Central memory CD8-positive, alpha-beta T cell (primary cell): ENCODE results near the gene USP12.
A peak's percentile ranks its signal among the peaks of the same experiment; 100 is the strongest.

Experiments used
- ATAC-seq: fragments of 150-1000 bp; cut with Tn5 transposase; replicated peaks from 2 replicates; pipeline ENCODE4 v1.10.0; 2022; ENCODE audit warnings: mild to moderate bottlenecking, moderate FRiP score, moderate number of reproducible peaks; ENCODE audit not compliant: poor library complexity, severe bottlenecking; ENCODE audit errors: extremely low read depth
- DNase-seq, 2 donors: peaks; one replicate each; pipeline ENCODE4 v3.0.0; 2021; ENCODE audit warnings: low spot score in 2 of 2
- H3K27ac Mint-ChIP-seq: one replicate; pipeline ENCODE4 v1.8.0; 2022; ENCODE audit warnings: low read depth, mild to moderate bottlenecking, moderate library complexity, mixed read lengths
- H3K27me3 Mint-ChIP-seq: one replicate; pipeline ENCODE4 v1.8.0; 2022; ENCODE audit warnings: mixed read lengths
- H3K36me3 Mint-ChIP-seq: one replicate; pipeline ENCODE4 v1.8.0; 2022; ENCODE audit warnings: mild to moderate bottlenecking, moderate library complexity, mixed read lengths; ENCODE audit not compliant: insufficient read depth
- H3K4me1 Mint-ChIP-seq: one replicate; pipeline ENCODE4 v1.8.0; 2022; ENCODE audit warnings: mixed read lengths
- H3K4me3 Mint-ChIP-seq: one replicate; pipeline ENCODE4 v1.8.0; 2022; ENCODE audit warnings: mild to moderate bottlenecking, moderate library complexity, mixed read lengths
- H3K9me3 Mint-ChIP-seq: one replicate; pipeline ENCODE4 v1.8.0; 2022; ENCODE audit warnings: mixed read lengths

The USP12 gene

DNA sequence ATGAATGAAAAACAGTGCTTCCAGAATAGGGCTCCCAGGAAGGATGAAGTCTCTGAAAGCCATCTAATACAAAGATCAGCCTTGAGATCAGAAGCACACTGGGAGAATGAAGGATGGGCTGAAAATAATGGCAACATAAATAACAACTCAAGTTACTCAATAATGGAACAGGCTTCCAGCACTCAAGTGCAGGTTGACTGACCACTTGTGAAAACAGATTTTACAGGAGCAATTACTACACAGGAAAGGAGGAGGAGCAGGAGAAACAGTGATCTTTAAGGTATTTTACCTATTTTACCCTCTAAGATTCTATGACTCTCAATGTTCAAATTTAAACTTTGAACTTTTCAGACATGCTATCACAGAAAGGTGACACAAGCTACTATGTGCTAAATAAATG lies 106.0 kb downstream of the USP12 start:
- no peaks in the 10 kb centered on the region for H3K4me1 Mint-ChIP-seq
- ATAC-seq = no peak
- DNase-seq = no peak
- H3K36me3 Mint-ChIP-seq = peaks cover 17% of the 10 kb centered on the region
- no peak overlapping the region for H3K27ac Mint-ChIP-seq
- H3K4me3 Mint-ChIP-seq = no peak overlapping the region
- no peaks in the 10 kb centered on the region for H3K27me3 Mint-ChIP-seq
- no peaks in the 10 kb centered on the region for H3K9me3 Mint-ChIP-seq

- DNase-seq = no peak
- ATAC-seq = no peak
- H3K27ac Mint-ChIP-seq = no peak overlapping the region
- no peak overlapping the region for H3K4me3 Mint-ChIP-seq
- H3K27me3 Mint-ChIP-seq = no peaks in the 10 kb centered on the region
- peaks cover 12% of the 10 kb centered on the region for H3K36me3 Mint-ChIP-seq
- no peaks in the 10 kb centered on the region for H3K9me3 Mint-ChIP-seq
- no peaks in the 10 kb centered on the region for H3K4me1 Mint-ChIP-seq
These were observed 107.2 kb downstream of the USP12 start for GRCh38 chr13:27064252-27064995.

GRCh38 chr13:27057817-27058216 lies 113.8 kb downstream of the USP12 start:
- Mint-ChIP-seq H3K27me3 (no peaks in the 10 kb centered on the region), H3K36me3 (peaks cover 3% of the 10 kb centered on the region), H3K9me3 (no peaks in the 10 kb centered on the region), H3K27ac (no peak overlapping the region), H3K4me1 (peaks cover 6% of the 10 kb centered on the region), H3K4me3 (no peak overlapping the region)
- no peak for DNase-seq
- ATAC-seq = no peak

- H3K9me3 Mint-ChIP-seq = no peaks in the 10 kb centered on the region
- H3K27ac Mint-ChIP-seq = no peak overlapping the region
- H3K4me3 Mint-ChIP-seq = no peak overlapping the region
These were observed 116.1 kb downstream of the USP12 start for GRCh38 chr13:27055526-27055925.

GRCh38 chr13:27054760-27055159 lies 116.9 kb downstream of the USP12 start:
- DNase-seq = no peak
- no peaks in the 10 kb centered on the region for H3K9me3 Mint-ChIP-seq
- H3K27me3 Mint-ChIP-seq = no peaks in the 10 kb centered on the region
- H3K4me3 Mint-ChIP-seq = no peak overlapping the region
- peak overlapping the region; percentile 49 for H3K27ac Mint-ChIP-seq
- peaks cover 6% of the 10 kb centered on the region for H3K4me1 Mint-ChIP-seq
- peaks cover 3% of the 10 kb centered on the region for H3K36me3 Mint-ChIP-seq
- no peak for ATAC-seq

More at GRCh38 chr13:27055526-27055925, 116.1 kb downstream of the USP12 start:
- no peak for DNase-seq
- H3K36me3 Mint-ChIP-seq = peaks cover 3% of the 10 kb centered on the region
- ATAC-seq = no peak
- H3K4me1 Mint-ChIP-seq = peaks cover 6% of the 10 kb centered on the region
- H3K27me3 Mint-ChIP-seq = no peaks in the 10 kb centered on the region

- no peaks in the 10 kb centered on the region for H3K9me3 Mint-ChIP-seq
- ATAC-seq (no peak), DNase-seq (no peak)
- peak overlapping the region; percentile 49 for H3K27ac Mint-ChIP-seq
- H3K36me3 Mint-ChIP-seq = peaks cover 3% of the 10 kb centered on the region
- H3K27me3 Mint-ChIP-seq = no peaks in the 10 kb centered on the region
- H3K4me3 Mint-ChIP-seq = no peak overlapping the region
- peaks cover 6% of the 10 kb centered on the region for H3K4me1 Mint-ChIP-seq
These were observed 117.6 kb downstream of the USP12 start for GRCh38 chr13:27053902-27054595.

GRCh38 chr13:27053210-27053884 lies 118.3 kb downstream of the USP12 start:
- no peaks in the 10 kb centered on the region for H3K27me3 Mint-ChIP-seq
- ATAC-seq = no peak
- H3K27ac Mint-ChIP-seq = peak overlapping the region; percentile 18
- no peak overlapping the region for H3K4me3 Mint-ChIP-seq
- H3K9me3 Mint-ChIP-seq = no peaks in the 10 kb centered on the region
- H3K36me3 Mint-ChIP-seq = peaks cover 3% of the 10 kb centered on the region
- H3K4me1 Mint-ChIP-seq = peaks cover 6% of the 10 kb centered on the region
- DNase-seq = no peak

- Mint-ChIP-seq H3K36me3 (no peaks in the 10 kb centered on the region), H3K27me3 (no peaks in the 10 kb centered on the region), H3K27ac (no peak overlapping the region)
These were observed 118.9 kb downstream of the USP12 start for GRCh38 chr13:27052551-27053208.

GRCh38 chr13:27047081-27047480 lies 124.5 kb downstream of the USP12 start:
- Mint-ChIP-seq H3K4me1 (peaks cover 8% of the 10 kb centered on the region), H3K27me3 (no peaks in the 10 kb centered on the region), H3K36me3 (no peaks in the 10 kb centered on the region), H3K9me3 (no peaks in the 10 kb centered on the region), H3K27ac (no peak overlapping the region), H3K4me3 (no peak overlapping the region)
- no peak for DNase-seq
- no peak for ATAC-seq

More at GRCh38 chr13:27052551-27053208, 118.9 kb downstream of the USP12 start:
- ATAC-seq = no peak
- no peak for DNase-seq
- Mint-ChIP-seq H3K9me3 (no peaks in the 10 kb centered on the region), H3K4me3 (no peak overlapping the region), H3K4me1 (peaks cover 6% of the 10 kb centered on the region)

- peaks cover 10% of the 10 kb centered on the region for H3K27me3 Mint-ChIP-seq
- H3K27ac Mint-ChIP-seq = peak overlapping the region; percentile 31
- ATAC-seq = peak; percentile 83
- H3K9me3 Mint-ChIP-seq = no peaks in the 10 kb centered on the region
- no peak overlapping the region for H3K4me3 Mint-ChIP-seq
- peak in 1 of 2 donors; percentile 20 for DNase-seq
- H3K36me3 Mint-ChIP-seq = no peaks in the 10 kb centered on the region
- H3K4me1 Mint-ChIP-seq = peaks cover 8% of the 10 kb centered on the region
These were observed 126.6 kb downstream of the USP12 start for GRCh38 chr13:27044837-27045570.

DNA sequence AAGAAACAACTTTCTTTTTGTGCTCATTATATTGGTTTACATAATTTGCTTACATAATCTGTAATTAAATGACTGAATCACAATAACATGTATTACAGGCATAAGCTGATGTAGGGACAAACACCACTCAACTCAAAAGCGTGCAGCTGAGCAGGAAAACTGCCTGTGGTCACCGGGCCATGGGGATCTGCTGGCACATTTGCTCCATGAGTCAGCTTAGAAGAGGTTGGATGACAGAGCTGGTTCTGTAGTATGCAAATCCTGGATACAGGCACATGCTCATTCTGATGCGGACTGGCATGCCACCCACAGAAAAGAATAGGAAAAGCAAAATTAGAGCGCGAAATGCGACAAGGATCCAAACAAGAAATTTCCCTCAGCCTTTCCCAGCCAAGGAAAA lies 128.6 kb downstream of the USP12 start:
- Mint-ChIP-seq H3K4me3 (no peak overlapping the region), H3K27me3 (peaks cover 23% of the 10 kb centered on the region), H3K4me1 (peaks cover 8% of the 10 kb centered on the region), H3K9me3 (no peaks in the 10 kb centered on the region), H3K36me3 (no peaks in the 10 kb centered on the region), H3K27ac (peak overlapping the region; percentile 29)
- DNase-seq (no peak), ATAC-seq (no peak)

DNA sequence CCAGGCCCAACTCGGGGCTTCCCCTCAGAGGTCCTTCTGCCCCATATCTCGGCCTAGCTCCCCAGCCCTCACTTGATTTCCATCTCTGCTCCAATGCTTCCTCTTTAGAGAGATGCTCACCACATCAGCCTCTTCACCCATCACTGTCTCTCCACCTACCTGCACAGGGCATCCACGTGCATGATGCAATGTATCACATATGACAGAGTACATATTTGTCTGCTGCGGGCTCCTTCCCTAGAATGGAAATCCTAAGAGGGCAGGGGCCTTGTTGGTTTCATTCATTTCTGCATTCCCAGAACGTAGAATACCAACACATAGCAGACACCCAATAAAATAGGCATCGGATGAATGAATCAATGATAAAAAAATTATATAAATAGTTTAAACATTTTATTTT lies 130.3 kb downstream of the USP12 start:
- H3K27ac Mint-ChIP-seq = no peak overlapping the region

More for the DNA sequence above, 130.3 kb downstream of the USP12 start:
- DNase-seq = no peak
- Mint-ChIP-seq H3K9me3 (no peaks in the 10 kb centered on the region), H3K4me1 (peaks cover 8% of the 10 kb centered on the region), H3K4me3 (no peak overlapping the region), H3K36me3 (peaks cover 2% of the 10 kb centered on the region), H3K27me3 (peaks cover 40% of the 10 kb centered on the region)
- ATAC-seq = no peak
